Astrocyte (in vitro differentiated cells and primary cell): ENCODE data around the gene PRKG1.

ENCODE experiments used
- CTCF ChIP-seq: IDR thresholded peaks from 2 replicates; pipeline ENCODE4 v1.5.1; 2011; ENCODE audit warnings: low read depth, mild to moderate bottlenecking, inconsistent platforms, low read length, moderate library complexity; ENCODE audit not compliant: insufficient read depth
- EZH2 ChIP-seq: IDR thresholded peaks from 2 replicates; pipeline ENCODE4 v1.6.1; 2012; ENCODE audit warnings: mild to moderate bottlenecking, low read length, inconsistent platforms; ENCODE audit not compliant: insufficient read depth

- no peak for TF ChIP-seq CTCF
- no peak for TF ChIP-seq EZH2
Measured at GRCh38 chr10:52129410-52130178, 1055.3 kb downstream of the PRKG1 start.
